ENCODE measurements around the gene IP6K3.

The IP6K3 gene

DNA sequence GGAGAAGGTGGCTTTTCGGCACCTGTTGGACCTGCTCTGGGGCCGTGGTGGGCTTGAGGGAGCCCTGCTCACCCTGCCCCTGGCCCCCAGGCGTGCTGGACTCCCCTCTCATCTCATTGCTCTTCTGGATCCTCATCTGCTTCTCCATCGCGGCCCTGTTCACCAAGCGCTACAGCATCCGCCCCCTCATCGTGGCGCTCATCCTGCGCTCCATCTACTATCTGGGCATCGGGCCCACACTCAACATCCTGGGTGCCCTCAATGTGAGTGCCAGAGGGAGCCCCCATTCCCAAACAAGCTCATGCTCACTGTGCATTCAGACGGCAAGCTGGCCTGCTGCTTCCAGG is 57.6 kb downstream of the IP6K3 start:
- no peak for DNase-seq (ENCODE audit: low spot score)

DNA sequence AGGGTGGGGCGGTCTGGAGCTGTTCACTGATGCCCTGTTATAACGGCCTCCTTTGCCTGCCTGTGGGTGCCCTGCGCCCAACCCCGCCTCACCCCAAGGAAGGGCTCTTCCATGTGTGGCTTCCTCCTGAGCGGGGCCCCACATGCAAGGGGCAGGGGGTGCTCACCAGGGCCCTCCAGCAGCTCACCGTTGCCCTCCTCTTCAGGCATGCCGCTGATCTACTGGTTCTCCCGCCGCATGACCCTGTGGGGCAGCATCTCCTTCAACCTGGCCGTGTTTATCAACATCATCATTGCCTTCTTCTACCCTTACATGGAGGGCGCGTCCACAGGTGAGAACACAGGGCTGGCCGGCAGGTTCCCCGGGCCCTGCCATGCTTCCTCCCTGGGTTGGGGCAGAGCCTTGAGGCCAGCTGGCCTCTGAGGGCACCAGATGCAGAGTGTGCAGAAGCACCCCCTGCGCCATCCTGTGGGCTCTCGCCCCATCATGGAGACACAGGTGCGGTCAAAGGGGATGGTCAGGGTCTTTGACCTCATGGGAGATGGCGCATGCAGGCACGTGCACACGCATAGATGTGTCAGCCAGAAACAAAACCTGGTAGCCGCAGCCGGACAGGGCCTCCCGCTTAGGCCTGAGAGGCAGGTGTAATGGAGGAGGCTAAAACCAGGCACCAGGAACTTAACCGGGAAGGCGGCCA is 58.1 kb downstream of the IP6K3 start:
- DNase-seq (ENCODE audit: low spot score) = no peak

DNA sequence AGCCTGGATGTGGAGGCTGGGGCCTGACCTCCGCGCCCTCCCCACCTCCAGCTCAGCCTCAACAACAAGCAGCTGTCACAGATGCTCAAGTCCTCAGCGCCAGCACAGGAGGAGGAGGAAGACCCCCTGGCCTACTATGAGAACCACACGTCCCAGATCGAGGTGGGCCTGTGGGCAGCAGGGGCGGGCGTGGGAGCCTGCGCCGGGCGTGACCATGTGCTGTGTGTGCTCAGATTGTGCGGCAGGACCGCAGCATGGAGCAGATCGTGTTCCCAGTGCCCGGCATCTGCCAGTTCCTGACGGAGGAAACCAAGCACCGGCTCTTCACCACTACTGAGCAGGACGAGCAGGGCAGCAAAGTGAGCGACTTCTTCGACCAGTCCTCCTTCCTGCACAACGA is 58.7 kb downstream of the IP6K3 start:
- no peak for DNase-seq (ENCODE audit: low spot score)

DNA sequence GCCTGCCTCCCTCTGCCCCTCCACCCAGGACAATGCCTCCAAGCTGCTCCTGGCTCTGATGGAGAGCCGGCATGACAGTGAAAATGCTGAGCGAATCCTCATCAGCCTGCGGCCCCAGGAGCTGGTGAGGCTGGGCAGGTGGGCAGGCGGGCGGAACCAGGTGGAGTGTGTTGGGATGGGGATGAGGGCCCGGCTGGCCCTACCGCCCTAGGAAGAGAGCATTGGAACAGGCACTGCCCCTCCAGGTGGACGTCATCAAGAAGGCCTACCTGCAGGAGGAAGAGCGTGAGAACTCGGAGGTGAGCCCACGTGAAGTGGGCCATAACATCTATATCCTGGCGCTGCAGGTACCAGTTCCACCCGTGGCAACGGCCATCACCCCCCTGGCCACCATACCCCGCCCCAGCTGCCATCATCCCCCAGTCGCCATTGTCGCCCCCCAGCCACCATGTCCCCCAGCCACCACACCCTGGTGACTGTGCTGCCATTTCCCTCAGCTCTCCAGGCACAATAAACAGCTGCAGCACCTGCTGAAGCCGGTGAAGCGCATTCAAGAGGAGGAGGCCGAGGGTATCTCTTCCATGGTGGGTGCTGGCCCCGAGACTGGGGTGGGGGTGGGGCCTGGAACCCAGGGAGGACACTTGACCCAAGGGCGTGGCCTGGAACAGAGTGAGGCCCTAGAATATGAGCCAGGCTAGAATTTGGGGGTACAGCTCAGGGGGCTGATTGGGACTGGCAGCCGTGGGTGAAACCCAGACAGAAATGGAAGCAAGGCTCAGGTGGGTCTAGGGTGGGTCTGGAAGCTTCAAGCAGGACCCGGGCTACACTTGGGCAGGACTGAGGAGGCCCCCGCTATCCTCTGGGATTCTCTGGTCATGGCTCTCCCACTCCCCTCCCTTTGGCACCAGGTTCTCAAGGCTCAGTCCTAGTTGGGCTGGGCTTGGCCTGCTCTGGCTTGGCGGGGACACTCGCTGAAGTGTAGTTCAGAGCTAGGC is 59.4 kb downstream of the IP6K3 start:
- no peak for DNase-seq (ENCODE audit: low spot score)

- no peak for DNase-seq (ENCODE audit: low spot score)
Measured at GRCh38 chr6:33686225-33686924, 60.3 kb downstream of the IP6K3 start.

DNA sequence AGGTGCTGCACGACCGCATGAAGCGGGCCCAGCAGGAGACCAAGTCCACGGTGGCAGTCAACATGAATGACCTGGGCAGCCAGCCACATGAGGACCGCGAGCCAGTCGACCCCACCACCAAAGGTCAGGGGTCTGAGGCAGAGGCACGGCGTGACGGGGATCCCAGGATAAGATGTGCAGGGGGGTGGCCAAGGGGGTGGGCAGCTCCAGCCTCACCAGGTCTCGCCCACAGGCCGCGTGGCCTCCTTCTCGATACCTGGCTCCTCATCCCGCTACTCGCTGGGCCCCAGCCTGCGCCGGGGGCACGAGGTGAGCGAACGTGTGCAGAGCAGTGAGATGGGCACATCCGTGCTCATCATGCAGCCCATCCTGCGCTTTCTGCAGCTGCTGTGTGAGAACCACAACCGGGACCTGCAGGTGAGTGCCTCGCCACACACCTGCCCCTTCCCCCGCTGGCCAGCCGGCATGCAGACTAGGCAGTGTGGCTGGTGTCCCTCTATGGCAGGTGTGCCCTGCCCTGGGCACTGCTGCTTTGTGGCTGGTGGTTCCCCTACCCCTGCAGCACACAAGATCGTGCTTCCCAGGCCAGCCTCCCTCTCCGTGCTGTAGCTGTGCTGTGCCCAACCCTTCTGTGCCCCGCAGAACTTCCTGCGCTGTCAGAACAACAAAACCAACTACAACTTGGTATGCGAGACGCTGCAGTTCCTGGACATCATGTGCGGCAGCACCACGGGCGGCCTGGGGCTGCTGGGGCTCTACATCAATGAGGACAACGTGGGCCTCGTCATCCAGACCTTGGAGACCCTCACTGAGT is 61.1 kb downstream of the IP6K3 start:
- DNase-seq (ENCODE audit: low spot score) = no peak

DNA sequence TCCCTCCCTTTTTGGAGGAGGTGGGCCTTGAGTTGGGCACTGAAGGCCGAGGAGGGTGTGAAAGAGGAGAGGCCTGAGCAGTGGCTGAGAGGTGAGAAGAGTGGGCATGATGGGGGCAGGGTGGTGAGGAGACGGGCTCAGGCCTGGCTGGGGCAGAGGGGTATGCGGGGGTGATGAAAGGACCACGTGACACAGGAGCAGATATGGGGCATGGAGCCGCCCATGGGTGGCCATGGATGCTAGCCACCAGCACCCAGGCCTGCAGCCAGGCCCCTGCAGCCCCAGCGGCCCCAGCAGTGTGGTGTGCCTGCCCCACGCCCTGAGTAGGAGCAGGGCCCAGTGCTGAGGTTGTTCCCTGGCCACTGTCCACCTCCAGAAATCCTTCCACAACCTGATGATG is 61.7 kb downstream of the IP6K3 start:
- DNase-seq (ENCODE audit: low spot score) = no peak

GRCh38 chr6:33684428-33684896 is 62.2 kb downstream of the IP6K3 start:
- no peak for DNase-seq (ENCODE audit: low spot score)

- no peak for DNase-seq (ENCODE audit: low spot score)
Measured at GRCh38 chr6:33683576-33684427, 62.9 kb downstream of the IP6K3 start.

- no peak for DNase-seq (ENCODE audit: low spot score)
Measured at GRCh38 chr6:33683051-33683571, 63.6 kb downstream of the IP6K3 start.

DNA sequence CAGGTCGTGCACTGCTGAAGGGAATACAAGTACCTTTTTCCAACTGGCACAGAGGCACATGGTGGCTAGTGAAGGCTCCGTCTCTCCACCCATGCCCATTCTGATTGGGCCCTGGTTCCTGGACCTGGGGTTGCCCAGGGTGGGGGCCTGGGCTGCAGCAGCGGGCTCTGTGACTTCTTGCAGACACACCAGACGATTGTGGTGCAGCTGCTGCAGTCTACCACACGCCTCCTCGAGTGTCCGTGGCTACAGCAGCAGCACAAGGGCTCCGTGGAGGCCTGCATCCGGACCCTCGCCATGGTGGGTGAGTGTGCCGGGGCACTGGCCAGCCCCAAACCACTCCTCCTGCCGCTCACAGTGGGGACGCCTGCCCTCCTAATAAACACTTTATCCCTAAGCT is 64.4 kb downstream of the IP6K3 start:
- DNase-seq (ENCODE audit: low spot score) = no peak

DNA sequence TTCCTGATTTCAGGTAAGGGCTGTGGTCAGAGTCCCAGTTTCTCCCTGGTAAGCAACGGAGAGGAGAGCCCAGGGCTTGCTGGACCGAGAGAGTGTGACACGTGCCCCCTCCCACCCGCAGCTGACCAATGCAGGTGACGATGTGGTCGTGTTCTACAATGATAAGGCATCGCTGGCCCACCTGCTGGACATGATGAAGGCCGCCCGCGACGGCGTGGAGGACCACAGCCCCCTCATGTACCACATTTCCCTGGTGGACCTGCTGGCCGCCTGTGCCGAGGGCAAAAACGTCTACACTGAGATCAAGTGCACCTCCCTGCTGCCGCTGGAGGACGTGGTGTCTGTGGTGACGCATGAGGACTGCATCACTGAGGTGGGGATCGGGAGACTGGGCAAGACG is 66.9 kb downstream of the IP6K3 start:
- no peak for DNase-seq (ENCODE audit: low spot score)

DNA sequence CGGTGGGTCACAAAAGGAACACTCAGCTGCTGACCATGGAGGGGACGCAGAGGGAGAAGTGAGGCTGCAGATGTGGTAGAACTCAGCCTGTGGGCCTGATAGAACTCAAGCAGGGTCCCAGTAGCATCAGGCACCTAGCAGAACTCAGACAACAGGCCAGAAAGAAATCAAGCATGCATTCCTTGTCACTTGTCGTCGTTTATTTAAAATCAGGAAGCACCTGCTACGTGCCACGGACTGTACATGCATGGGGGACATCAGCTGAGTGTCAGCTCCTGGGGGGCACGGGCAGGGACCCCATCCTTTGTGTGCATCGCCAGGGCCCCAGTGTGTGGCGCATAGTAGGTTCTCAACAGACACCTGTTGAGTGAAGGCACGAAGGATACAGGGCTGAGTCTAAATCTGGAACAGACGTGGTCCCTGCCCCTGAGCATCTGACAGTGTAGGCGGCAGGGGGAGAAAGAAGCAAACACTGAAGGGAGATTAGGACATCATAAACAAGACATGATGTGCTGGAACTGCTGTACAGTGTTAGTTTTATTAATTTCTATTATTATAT is 67.7 kb downstream of the IP6K3 start:
- DNase-seq (ENCODE audit: low spot score) = no peak

GRCh38 chr6:33678233-33678931 is 68.3 kb downstream of the IP6K3 start:
- DNase-seq (ENCODE audit: low spot score) = no peak

DNA sequence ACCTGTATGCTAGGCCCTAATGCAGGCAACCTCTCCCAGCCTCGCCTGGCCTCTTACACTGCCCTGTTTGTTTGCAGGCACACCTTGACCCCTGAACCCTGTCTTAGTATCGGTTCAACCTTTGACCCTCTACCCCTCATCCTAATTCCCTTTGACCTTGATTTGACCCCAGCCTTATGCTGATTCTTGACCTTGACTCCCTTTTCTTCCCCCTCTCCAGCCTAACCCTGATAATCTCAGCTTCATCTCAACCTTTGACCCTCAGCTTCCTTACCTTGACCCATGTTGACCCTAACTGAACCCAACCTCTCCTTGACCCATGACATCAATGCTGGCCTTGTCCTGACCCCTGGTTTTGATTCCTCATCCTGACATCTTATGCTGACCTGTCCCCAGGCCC is 69.0 kb downstream of the IP6K3 start:
- no peak for DNase-seq (ENCODE audit: low spot score)

DNA sequence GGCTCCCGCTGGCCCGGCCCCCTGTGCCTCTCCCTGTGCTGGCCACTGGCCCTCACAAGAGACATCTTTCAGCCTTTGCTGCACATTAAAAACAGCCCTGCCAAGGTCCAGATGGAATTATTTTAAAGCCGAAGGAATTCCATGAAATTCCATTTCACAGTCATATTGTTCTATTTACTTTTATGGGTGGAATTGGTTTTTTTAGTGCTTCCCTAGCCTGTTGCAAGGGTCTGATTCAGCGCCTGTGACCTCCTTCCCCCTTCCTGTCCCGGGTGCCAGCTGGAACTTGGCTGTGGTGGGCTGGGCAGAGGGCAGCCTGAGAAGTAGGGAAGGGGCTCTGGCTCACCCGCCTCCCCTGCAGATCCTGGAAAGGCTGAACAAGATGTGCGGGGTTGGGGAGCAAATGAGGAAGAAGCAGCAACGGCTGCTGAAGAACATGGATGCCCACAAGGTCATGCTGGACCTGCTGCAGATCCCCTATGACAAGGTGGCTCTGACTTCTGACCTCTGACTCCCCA is 69.5 kb downstream of the IP6K3 start:
- DNase-seq (ENCODE audit: low spot score) = no peak

- DNase-seq (ENCODE audit: low spot score) = no peak
Measured at GRCh38 chr6:33676416-33677142, 70.1 kb downstream of the IP6K3 start.

DNA sequence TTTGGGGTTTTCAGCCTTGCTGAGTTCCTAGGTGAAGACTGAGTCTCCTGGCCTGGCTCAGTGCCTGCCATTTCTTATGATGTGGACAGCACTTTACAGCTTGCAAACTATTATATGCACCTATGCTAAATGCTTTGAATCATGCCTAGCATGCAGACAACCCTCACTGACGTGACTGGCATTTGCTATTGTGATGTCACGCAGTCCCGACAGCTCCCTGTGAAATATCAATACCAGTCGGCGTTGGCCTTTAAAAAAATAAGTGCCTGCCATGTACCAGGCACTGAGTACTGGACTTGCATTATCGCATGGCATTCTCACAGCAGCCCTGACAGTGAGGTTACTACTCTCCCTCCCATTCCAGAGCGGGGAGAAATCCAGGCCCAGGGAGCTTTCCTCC is 70.7 kb downstream of the IP6K3 start:
- no peak for DNase-seq (ENCODE audit: low spot score)

DNA sequence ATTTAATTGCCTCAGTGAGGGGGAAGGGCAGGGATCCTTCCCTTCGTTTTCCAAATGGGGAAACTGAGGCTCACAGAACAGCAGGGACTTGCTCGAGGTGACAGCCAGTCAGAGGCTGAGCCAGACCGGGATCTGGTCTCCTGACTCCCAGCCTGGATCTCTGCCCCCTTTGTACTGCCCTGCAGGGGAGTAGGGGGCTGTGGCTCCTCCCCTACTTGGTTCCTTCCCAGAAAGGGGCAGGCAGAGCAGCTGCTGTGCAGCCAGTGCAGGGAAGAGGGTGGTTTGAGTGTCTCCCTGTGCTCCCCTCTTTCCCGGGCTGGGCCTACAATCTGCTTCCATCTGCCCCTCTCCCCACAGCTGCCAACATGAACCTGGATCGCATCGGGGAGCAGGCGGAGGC is 72.9 kb downstream of the IP6K3 start:
- DNase-seq (ENCODE audit: low spot score) = no peak
